Tibial nerve (tissue), 4 donors: ENCODE data around the gene RNF166. TPM values are rescaled to one million over a fixed set of nuclear protein-coding genes. Genes with fewer than 3 reads are reported as not detected.
A peak's percentile ranks its signal among the peaks of the same experiment; 100 is the strongest.

ENCODE experiments used
- DNase-seq, 2 donors: peaks; one replicate each; pipeline ENCODE4 v3.0.0-alpha.2; 2019; ENCODE audit warnings: low spot score in 2 of 2
- H3K27ac ChIP-seq, 4 donors: fragments of 200-600 bp; sonication (generic) in 3 of 4; one replicate each; pipeline ENCODE4 v1.5.1; 2017 to 2019; ENCODE audit warnings: mild to moderate bottlenecking in 1 of 4
- H3K27me3 ChIP-seq, 2 donors: fragments of 200-600 bp; sonication (generic) in 1 of 2; one replicate each; pipeline versions ENCODE4 v1.5.1 to v1.6.0; 2017 to 2019
- H3K36me3 ChIP-seq, 3 donors: fragments of 200-600 bp; sonication (generic); one replicate each; pipeline ENCODE4 v1.5.1; 2018 to 2019
- H3K4me1 ChIP-seq, 4 donors: fragments of 200-600 bp; sonication (generic) in 3 of 4; one replicate each; pipeline ENCODE4 v1.5.1; 2017 to 2019
- H3K4me3 ChIP-seq, 4 donors: fragments of 200-600 bp; sonication (generic) in 3 of 4; one replicate each; pipeline ENCODE4 v1.5.1; 2017 to 2019; ENCODE audit warnings: mild to moderate bottlenecking in 1 of 4, moderate library complexity in 1 of 4
- H3K9me3 ChIP-seq, 4 donors: fragments of 200-600 bp; sonication (generic) in 3 of 4; one replicate each; pipeline ENCODE4 v1.5.1; 2017 to 2019
- CTCF ChIP-seq, 5 experiments: fragments of 200-600 bp in 3 of 5; fragments of 450-650 bp in 2 of 5; sonication (generic) in 3 of 5; IDR thresholded peaks; one replicate each; pipeline ENCODE4 v1.5.1; 2016 to 2019; ENCODE audit warnings: antibody characterized with exemption in 5 of 5, mild to moderate bottlenecking in 3 of 5, moderate library complexity in 2 of 5
- EP300 ChIP-seq, 2 donors: sonication (generic); formaldehyde crosslinking; IDR thresholded peaks; one replicate each; pipeline ENCODE4 v1.6.1; 2017; ENCODE audit warnings: antibody characterized with exemption in 2 of 2, mild to moderate bottlenecking in 1 of 2
- POLR2A ChIP-seq, 2 donors: fragments of 450-650 bp; IDR thresholded peaks; one replicate each; pipeline ENCODE4 v1.6.1; 2017; ENCODE audit warnings: antibody characterized with exemption in 2 of 2, mild to moderate bottlenecking in 2 of 2, moderate library complexity in 2 of 2
- WGBS, 2 donors: methylation state at CpG; one replicate each; pipeline ENCODE4 v1.1.5; 2018; 5-methylcytosine and 5-hydroxymethylcytosine counted together
- total RNA-seq, 4 donors: library from RNA; depleted of rRNA; stranded (reverse); fragments of >200 nt; gene quantifications; one replicate each; pipeline ENCODE4 v1.1.0, GENCODE V29; 2016

RNF166 gene
- total RNA-seq, 4 donors from 2014 or later: 36.5 to 56.7 (median 43.5) TPM

- no peak for DNase-seq
- Histone ChIP-seq H3K27me3 (no peaks in the 10 kb centered on the region), H3K4me3 (no peak overlapping the region), H3K4me1 (peaks cover 0 to 16% (median 0%) of the 10 kb centered on the region in 4 donors), H3K9me3 (no peaks in the 10 kb centered on the region), H3K27ac (peak overlapping the region in 2 of 4 donors; percentile 86 to 90), H3K36me3 (peaks cover 6 to 100% (median 44%) of the 10 kb centered on the region in 3 donors)
- WGBS, 2 donors: 87 to 91% methylated on average over 22 to 23 of the region's 23 CpGs
- no peak for TF ChIP-seq EP300 (IDR thresholded peaks at IDR 0.05)
- no peak for TF ChIP-seq POLR2A (IDR thresholded peaks at IDR 0.05)
These were observed 14.3 kb upstream of the RNF166 start for GRCh38 chr16:88720396-88720970.

GRCh38 chr16:88719933-88720296 lies 13.7 kb upstream of the RNF166 start:
- Histone ChIP-seq H3K27me3 (no peaks in the 10 kb centered on the region), H3K4me1 (peaks cover 0 to 16% (median 0%) of the 10 kb centered on the region in 4 donors), H3K4me3 (no peak overlapping the region), H3K36me3 (peaks cover 6 to 100% (median 44%) of the 10 kb centered on the region in 3 donors), H3K9me3 (no peaks in the 10 kb centered on the region), H3K27ac (peak overlapping the region in 3 of 4 donors; percentile 57 to 90 (median 86))
- TF ChIP-seq EP300 (IDR thresholded peaks at IDR 0.05) (no peak), POLR2A (IDR thresholded peaks at IDR 0.05) (no peak), CTCF (IDR thresholded peaks at IDR 0.05) (no peak)
- DNase-seq: no peak
- 90 to 94% methylated on average over 16 to 19 of the region's 19 CpGs for WGBS, 2 donors

- Histone ChIP-seq H3K36me3 (peaks cover 6 to 100% (median 44%) of the 10 kb centered on the region in 3 donors), H3K4me3 (no peak overlapping the region), H3K9me3 (no peaks in the 10 kb centered on the region), H3K4me1 (peaks cover 0 to 16% (median 0%) of the 10 kb centered on the region in 4 donors), H3K27ac (peak overlapping the region in 3 of 4 donors; percentile 79 to 90 (median 86)), H3K27me3 (no peaks in the 10 kb centered on the region)
- WGBS, 2 donors: 81 to 88% methylated on average over 19 to 29 of the region's 29 CpGs
- TF ChIP-seq CTCF (IDR thresholded peaks at IDR 0.05): no peak
- peak; percentile 49 to 91 for TF ChIP-seq EP300 (IDR thresholded peaks at IDR 0.05)
- no peak for DNase-seq
These were observed 13.2 kb upstream of the RNF166 start for GRCh38 chr16:88719267-88719932.

GRCh38 chr16:88718178-88718577 lies 12.0 kb upstream of the RNF166 start:
- Histone ChIP-seq H3K27me3 (no peaks in the 10 kb centered on the region), H3K27ac (peak overlapping the region; percentile 54 to 90 (median 82)), H3K36me3 (peaks cover 6 to 100% (median 44%) of the 10 kb centered on the region in 3 donors), H3K4me3 (no peak overlapping the region), H3K4me1 (peaks cover 0 to 16% (median 0%) of the 10 kb centered on the region in 4 donors), H3K9me3 (no peaks in the 10 kb centered on the region)
- TF ChIP-seq POLR2A (IDR thresholded peaks at IDR 0.05) (no peak), EP300 (IDR thresholded peaks at IDR 0.05) (no peak), CTCF (IDR thresholded peaks at IDR 0.05) (no peak)
- no peak for DNase-seq
- 88% methylated on average over 11 of the region's 11 CpGs for WGBS, 2 donors

GRCh38 chr16:88716601-88717001 lies 10.4 kb upstream of the RNF166 start:
- Histone ChIP-seq H3K9me3 (no peaks in the 10 kb centered on the region), H3K27ac (peak overlapping the region in 1 of 4 donors; percentile 90), H3K4me1 (peaks cover 0 to 16% (median 0%) of the 10 kb centered on the region in 4 donors), H3K4me3 (no peak overlapping the region), H3K27me3 (no peaks in the 10 kb centered on the region), H3K36me3 (peaks cover 6 to 91% (median 30%) of the 10 kb centered on the region in 3 donors)
- TF ChIP-seq EP300 (IDR thresholded peaks at IDR 0.05): no peak
- TF ChIP-seq CTCF (IDR thresholded peaks at IDR 0.05): no peak
- TF ChIP-seq POLR2A (IDR thresholded peaks at IDR 0.05): no peak
- 92 to 95% methylated on average over 20 to 21 of the region's 21 CpGs for WGBS, 2 donors
- no peak for DNase-seq
